Measurements from ENCODE around the gene ABCD4. TPM values are rescaled to one million over a fixed set of nuclear protein-coding genes. Genes with fewer than 3 reads are reported as not detected.

ABCD4 gene
- total RNA-seq, 1 donor from 2014 or later, result 55.6 TPM

Other genes starting within 250 kb of the ABCD4 start
- gene ALDH6A1, start 218.5 kb downstream of the ABCD4 start, total RNA-seq, result 15.8 and 28.0 TPM in 2 replicates
- 5.1 and 6.8 TPM in 2 replicates for gene LIN52, start 218.0 kb downstream of the ABCD4 start, total RNA-seq
- gene VSX2, start 63.5 kb downstream of the ABCD4 start, total RNA-seq, result not detected in 2 replicates
- not detected in 2 replicates for gene VRTN, start 45.5 kb upstream of the ABCD4 start, total RNA-seq
- gene SYNDIG1L, start 123.3 kb upstream of the ABCD4 start, total RNA-seq, result not detected in 2 replicates
- 209 and 247 TPM in 2 replicates for gene NPC2, start 190.4 kb upstream of the ABCD4 start, total RNA-seq
- 14.9 and 15.5 TPM in 2 replicates for gene ISCA2, start 190.8 kb upstream of the ABCD4 start, total RNA-seq